A549 (cell line): Measurements from ENCODE around the gene COX7A2. TPM values are rescaled to one million over a fixed set of nuclear protein-coding genes. Genes with fewer than 3 reads are reported as not detected.

ENCODE experiments used
- ATAC-seq, 2 experiments: fragments of 200-7000 bp in 1 of 2; fragments of >200 bp in 1 of 2; cut with Nextera tagmentation in 1 of 2; cut with Tn5 transposase in 1 of 2; 3 replicates each; pipeline versions ENCODE4 v1.8.0 to v1.9.1; 2018 to 2020; ENCODE audit warnings: mild to moderate bottlenecking in 1 of 2, moderate library complexity in 1 of 2
- CTCF ChIA-PET: fragments of 300-600 bp; sonication (Branson Sonifier 250); formaldehyde crosslinking; extraction: SDS; loops from one replicate; lab custom pipeline; 2021; ENCODE audit warnings: antibody characterized with exemption, inconsistent platforms; lab: Yijun Ruan, JAX
- POLR2A ChIA-PET: fragments of 350-600 bp; formaldehyde crosslinking; extraction: SDS; loops from one replicate; lab custom pipeline; 2021; ENCODE audit warnings: antibody characterized with exemption, inconsistent platforms; lab: Yijun Ruan, JAX
- DNase-seq, 2 experiments: peaks; one replicate each; pipeline versions ENCODE4 v3.0.0 to v3.0.0-alpha.2; 2011 to 2016; ENCODE audit warnings: low read depth in 1 of 2, low spot score in 1 of 2
- FAIRE-seq: peaks from 2 replicates; lab custom pipeline; 2011; peaks lifted over from hg19 to GRCh38; lab: Jason Lieb, UNC
- H3K27ac ChIP-seq, 2 experiments: fragments of >200 bp; sonication (Bioruptor Twin); formaldehyde crosslinking; 3 replicates each; pipeline ENCODE4 v1.5.1; 2016 to 2017
- H3K4me1 ChIP-seq: fragments of >200 bp; sonication (Bioruptor Twin); formaldehyde crosslinking; 3 replicates; pipeline ENCODE4 v1.6.1; 2016
- H3K4me2 ChIP-seq: fragments of >200 bp; sonication (Bioruptor Twin); formaldehyde crosslinking; 3 replicates; pipeline ENCODE4 v1.6.1; 2016
- H3K4me3 ChIP-seq: fragments of >200 bp; sonication (Bioruptor Twin); formaldehyde crosslinking; 3 replicates; pipeline ENCODE4 v1.5.1; 2016
- H3K9me3 ChIP-seq: fragments of >200 bp; sonication (Bioruptor Twin); formaldehyde crosslinking; 3 replicates; pipeline ENCODE4 v1.6.1; 2016
- BCL3 ChIP-seq: fragments of >200 bp; sonication (Bioruptor Twin); formaldehyde crosslinking; IDR thresholded peaks from 3 replicates; pipeline ENCODE4 v1.6.1; 2016
- CEBPB ChIP-seq, 2 experiments: fragments of >200 bp in 1 of 2; sonication (Bioruptor Twin) in 1 of 2; formaldehyde crosslinking in 1 of 2; IDR thresholded peaks; 2 replicates each; pipeline ENCODE4 v1.6.1; 2012 to 2016
- EP300 ChIP-seq, 2 experiments: fragments of >200 bp; sonication (Bioruptor Twin); formaldehyde crosslinking; IDR thresholded peaks; 2 replicates in 1 of 2; 3 replicates in 1 of 2; pipeline ENCODE4 v1.6.1; 2016 to 2017
- ESRRA ChIP-seq: fragments of 150-350 bp; IDR thresholded peaks from 2 replicates; pipeline ENCODE4 v1.6.1; 2014; ENCODE audit warnings: mild to moderate bottlenecking, low read length, borderline replicate concordance
- FOSL2 ChIP-seq, 2 experiments: fragments of 450-650 bp in 1 of 2; fragments of >200 bp in 1 of 2; sonication (Bioruptor Twin) in 1 of 2; formaldehyde crosslinking; IDR thresholded peaks; 2 replicates each; pipeline versions ENCODE4 v1.5.0 to v1.6.1; 2016 to 2020; ENCODE audit warnings: mild to moderate bottlenecking in 1 of 2, moderate library complexity in 1 of 2
- POLR2AphosphoS2 ChIP-seq: conservative IDR thresholded peaks from 2 replicates; pipeline ENCODE4 v1.6.1; 2012; ENCODE audit warnings: low read length, improper control_type of control experiment, inconsistent platforms
- RAD21 ChIP-seq, 2 experiments: fragments of >200 bp in 1 of 2; sonication (Bioruptor Twin) in 1 of 2; formaldehyde crosslinking in 1 of 2; IDR thresholded peaks in 1 of 2; conservative IDR thresholded peaks in 1 of 2; 2 replicates in 1 of 2; 3 replicates in 1 of 2; pipeline ENCODE4 v1.6.1; 2012 to 2018; ENCODE audit warnings: inconsistent platforms in 1 of 2
- RFX5 ChIP-seq: fragments of 450-650 bp; IDR thresholded peaks from 2 replicates; pipeline ENCODE4 v1.7.1; 2014; ENCODE audit warnings: antibody characterized with exemption, mild to moderate bottlenecking, moderate library complexity
- SMC3 ChIP-seq: fragments of >200 bp; sonication (Bioruptor Twin); formaldehyde crosslinking; IDR thresholded peaks from 3 replicates; pipeline ENCODE4 v1.6.1; 2018; ENCODE audit warnings: inconsistent platforms
- ZSCAN20 ChIP-seq: fragments of 250-450 bp; sonication (Bioruptor Pico); IDR thresholded peaks from 2 replicates; pipeline ENCODE4 v1.8.0; 2022; ENCODE audit warnings: mild to moderate bottlenecking, moderate library complexity
- WGBS: methylation state at CpG from one replicate; pipeline ENCODE4 v1.1.6; 2017; ENCODE audit errors: missing lambda C conversion rate; 5-methylcytosine and 5-hydroxymethylcytosine counted together
- polyA plus RNA-seq, 4 experiments: library from polyadenylated mRNA; depleted of rRNA in 3 of 4; stranded (reverse); fragments of >200 nt; fragmentation: RNase III in 1 of 4; extraction: RNeasy Plus Mini Kit Qiagen cat#74134 plus additional on column Dnase treatment in 1 of 4; gene quantifications; 2 replicates in 3 of 4; 3 replicates in 1 of 4; pipeline ENCODE4 v1.2.3, GENCODE V29; 2011 to 2017
- TF ChIP-seq, protein P1 (sequence below): fragments of >200 bp; sonication (Bioruptor Twin); formaldehyde crosslinking; IDR thresholded peaks from 3 replicates; pipeline ENCODE4 v1.5.1; 2016
- TF ChIP-seq, protein P2 (sequence below): fragments of 150-350 bp; IDR thresholded peaks from 2 replicates; pipeline ENCODE4 v1.6.1; 2014; ENCODE audit warnings: low read depth, mild to moderate bottlenecking, low read length

Gene COX7A2
- polyA plus RNA-seq, 2 of the 4 experiments (the other 2 are of a cell fraction), result 271 to 464 TPM

GRCh38 chr6:75210885-75211739, 32.5 kb downstream of the COX7A2 start:
- WGBS, result 14% methylated on average over 10 of the region's 10 CpGs
- no peak overlapping the region for H3K4me3 ChIP-seq
- no peaks in the 10 kb centered on the region for H3K9me3 ChIP-seq
- DNase-seq (peak in 1 of 2 experiments; percentile 56), FAIRE-seq (no peak), ATAC-seq (peak in 1 of 2 experiments; percentile 25; a peak in 1 of 6 replicates)
- ChIA-PET CTCF (interaction anchor here (0.6 to 10.4 kb wide), 32 partner anchors 8 to 1598 kb away, joined by 3 to 86 read pairs (median 4); partner anchors contain the start of gene SLC17A5), POLR2A (no interaction called here)
- H3K4me1 ChIP-seq, result 0 out of 3 replicates have a peak, but pooled peaks cover 4% of the 10 kb centered on the region
- H3K27ac ChIP-seq, result no peak overlapping the region
- TF ChIP-seq RAD21 (conservative IDR thresholded peaks at IDR 0.05 in 1 of 2, IDR thresholded peaks at IDR 0.05 in 1 of 2) (peak; percentile 70 to 71), SMC3 (peak; percentile 65), ZSCAN20 (CRISPR knock-in tag) (no peak), FOSL2 (IDR thresholded peaks at IDR 0.05) (no peak), FOSL2 (CRISPR knock-in tag; IDR thresholded peaks at IDR 0.05) (no peak), RFX5 (no peak)
- TF ChIP-seq, protein P1, sequence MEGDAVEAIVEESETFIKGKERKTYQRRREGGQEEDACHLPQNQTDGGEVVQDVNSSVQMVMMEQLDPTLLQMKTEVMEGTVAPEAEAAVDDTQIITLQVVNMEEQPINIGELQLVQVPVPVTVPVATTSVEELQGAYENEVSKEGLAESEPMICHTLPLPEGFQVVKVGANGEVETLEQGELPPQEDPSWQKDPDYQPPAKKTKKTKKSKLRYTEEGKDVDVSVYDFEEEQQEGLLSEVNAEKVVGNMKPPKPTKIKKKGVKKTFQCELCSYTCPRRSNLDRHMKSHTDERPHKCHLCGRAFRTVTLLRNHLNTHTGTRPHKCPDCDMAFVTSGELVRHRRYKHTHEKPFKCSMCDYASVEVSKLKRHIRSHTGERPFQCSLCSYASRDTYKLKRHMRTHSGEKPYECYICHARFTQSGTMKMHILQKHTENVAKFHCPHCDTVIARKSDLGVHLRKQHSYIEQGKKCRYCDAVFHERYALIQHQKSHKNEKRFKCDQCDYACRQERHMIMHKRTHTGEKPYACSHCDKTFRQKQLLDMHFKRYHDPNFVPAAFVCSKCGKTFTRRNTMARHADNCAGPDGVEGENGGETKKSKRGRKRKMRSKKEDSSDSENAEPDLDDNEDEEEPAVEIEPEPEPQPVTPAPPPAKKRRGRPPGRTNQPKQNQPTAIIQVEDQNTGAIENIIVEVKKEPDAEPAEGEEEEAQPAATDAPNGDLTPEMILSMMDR, result peak; percentile 74
- H3K4me2 ChIP-seq, result peak overlapping the region; percentile 35; the same call in 2 of the 3 replicates

DNA sequence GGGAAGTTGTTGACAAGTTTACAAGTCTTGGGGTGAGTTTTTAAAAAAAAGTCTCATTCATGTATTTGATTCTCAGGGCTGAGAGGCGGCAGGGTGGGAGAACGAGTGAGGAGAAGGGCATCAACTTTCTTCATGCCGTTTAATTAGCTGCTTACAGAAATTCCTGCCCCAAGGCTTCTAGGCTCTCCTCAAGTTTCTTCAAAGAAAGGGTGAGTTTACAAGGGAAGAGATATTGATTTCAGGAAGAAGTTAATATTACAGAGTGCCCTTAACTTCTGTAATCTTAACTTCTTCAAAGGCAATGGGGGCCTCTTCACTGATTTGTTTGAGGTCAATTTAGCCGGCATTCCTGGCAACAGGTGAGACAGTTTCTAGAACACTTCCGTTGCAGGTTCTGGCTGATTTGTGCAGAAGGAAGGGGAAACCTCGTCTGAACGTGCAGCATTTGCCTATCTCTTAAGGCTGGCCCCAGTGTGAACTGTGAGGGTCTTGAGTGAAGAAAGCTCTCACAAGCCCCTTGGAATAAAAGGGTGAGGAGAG, 34.3 kb downstream of the COX7A2 start:
- ATAC-seq, result no peak
- CTCF ChIA-PET, result interaction anchor here (0.5 to 10.4 kb wide), 72 partner anchors 10 to 1687 kb away, joined by 3 to 86 read pairs (median 4); partner anchors contain the start of gene COX7A2
- H3K4me1 ChIP-seq, result 0 out of 3 replicates have a peak, but pooled peaks cover 4% of the 10 kb centered on the region
- DNase-seq, result no peak
- no peak overlapping the region; the same call in 2 of the 3 replicates for H3K4me2 ChIP-seq
- 30% methylated on average over 7 of the region's 7 CpGs for WGBS
- no peaks in the 10 kb centered on the region for H3K9me3 ChIP-seq
- no peak overlapping the region for H3K27ac ChIP-seq
- POLR2A ChIA-PET, result no interaction called here
- FAIRE-seq, result no peak
- no peak overlapping the region for H3K4me3 ChIP-seq
- TF ChIP-seq, protein P2, sequence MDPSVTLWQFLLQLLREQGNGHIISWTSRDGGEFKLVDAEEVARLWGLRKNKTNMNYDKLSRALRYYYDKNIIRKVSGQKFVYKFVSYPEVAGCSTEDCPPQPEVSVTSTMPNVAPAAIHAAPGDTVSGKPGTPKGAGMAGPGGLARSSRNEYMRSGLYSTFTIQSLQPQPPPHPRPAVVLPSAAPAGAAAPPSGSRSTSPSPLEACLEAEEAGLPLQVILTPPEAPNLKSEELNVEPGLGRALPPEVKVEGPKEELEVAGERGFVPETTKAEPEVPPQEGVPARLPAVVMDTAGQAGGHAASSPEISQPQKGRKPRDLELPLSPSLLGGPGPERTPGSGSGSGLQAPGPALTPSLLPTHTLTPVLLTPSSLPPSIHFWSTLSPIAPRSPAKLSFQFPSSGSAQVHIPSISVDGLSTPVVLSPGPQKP, result no peak
- TF ChIP-seq CEBPB (IDR thresholded peaks at IDR 0.05) (no peak), POLR2AphosphoS2 (no peak), ESRRA (no peak), BCL3 (no peak), EP300 (IDR thresholded peaks at IDR 0.05) (no peak)
- TF ChIP-seq, protein P1, result no peak
